Measurements from ENCODE around the gene ZGPAT.

Gene ZGPAT

GRCh38 chr20:63749597-63750508 is 42.0 kb downstream of the ZGPAT start:
- Histone ChIP-seq H3K9me3 (ENCODE audit: control insufficient read depth, insufficient read depth, low read length) (no peaks in the 10 kb centered on the region), H3K27ac (ENCODE audit: low read depth, low read length) (no peak overlapping the region), H3K27me3 (ENCODE audit: control insufficient read depth, insufficient read depth, low read length) (no peaks in the 10 kb centered on the region), H3K36me3 (ENCODE audit: control insufficient read depth, insufficient read depth, low read length) (no peaks in the 10 kb centered on the region), H3K4me1 (ENCODE audit: control insufficient read depth, insufficient read depth, low read length) (peaks cover 3% of the 10 kb centered on the region; the same call in 1 of the 2 replicates), H3K9ac (ENCODE audit: low read depth, low read length) (no peak overlapping the region), H3K4me3 (ENCODE audit: low read depth, low read length) (no peak overlapping the region)

GRCh38 chr20:63750807-63751470 is 43.1 kb downstream of the ZGPAT start:
- Histone ChIP-seq H3K9ac (ENCODE audit: low read depth, low read length) (no peak overlapping the region), H3K27ac (ENCODE audit: low read depth, low read length) (peak overlapping the region; percentile 26), H3K4me3 (ENCODE audit: low read depth, low read length) (no peak overlapping the region), H3K36me3 (ENCODE audit: control insufficient read depth, insufficient read depth, low read length) (no peaks in the 10 kb centered on the region), H3K4me1 (ENCODE audit: control insufficient read depth, insufficient read depth, low read length) (peaks cover 3% of the 10 kb centered on the region; the same call in 1 of the 2 replicates), H3K27me3 (ENCODE audit: control insufficient read depth, insufficient read depth, low read length) (no peaks in the 10 kb centered on the region), H3K9me3 (ENCODE audit: control insufficient read depth, insufficient read depth, low read length) (no peaks in the 10 kb centered on the region)

GRCh38 chr20:63751471-63752271 is 43.8 kb downstream of the ZGPAT start:
- Histone ChIP-seq H3K36me3 (ENCODE audit: control insufficient read depth, insufficient read depth, low read length) (no peaks in the 10 kb centered on the region), H3K9ac (ENCODE audit: low read depth, low read length) (no peak overlapping the region), H3K4me3 (ENCODE audit: low read depth, low read length) (no peak overlapping the region), H3K9me3 (ENCODE audit: control insufficient read depth, insufficient read depth, low read length) (no peaks in the 10 kb centered on the region), H3K4me1 (ENCODE audit: control insufficient read depth, insufficient read depth, low read length) (peaks cover 3% of the 10 kb centered on the region; the same call in 1 of the 2 replicates), H3K27ac (ENCODE audit: low read depth, low read length) (peak overlapping the region; percentile 26), H3K27me3 (ENCODE audit: control insufficient read depth, insufficient read depth, low read length) (no peaks in the 10 kb centered on the region)

- no peaks in the 10 kb centered on the region for H3K36me3 ChIP-seq (ENCODE audit: control insufficient read depth, insufficient read depth, low read length)
- H3K4me3 ChIP-seq (ENCODE audit: low read depth, low read length), result no peak overlapping the region
- no peaks in the 10 kb centered on the region for H3K27me3 ChIP-seq (ENCODE audit: control insufficient read depth, insufficient read depth, low read length)
- H3K4me1 ChIP-seq (ENCODE audit: control insufficient read depth, insufficient read depth, low read length), result peaks cover 3% of the 10 kb centered on the region; the same call in 1 of the 2 replicates
- no peaks in the 10 kb centered on the region for H3K9me3 ChIP-seq (ENCODE audit: control insufficient read depth, insufficient read depth, low read length)
- H3K27ac ChIP-seq (ENCODE audit: low read depth, low read length), result no peak overlapping the region
- H3K9ac ChIP-seq (ENCODE audit: low read depth, low read length), result no peak overlapping the region
These were observed 44.7 kb downstream of the ZGPAT start for GRCh38 chr20:63752411-63753101.

GRCh38 chr20:63753381-63753780 is 45.5 kb downstream of the ZGPAT start:
- Histone ChIP-seq H3K9me3 (ENCODE audit: control insufficient read depth, insufficient read depth, low read length) (no peaks in the 10 kb centered on the region), H3K27me3 (ENCODE audit: control insufficient read depth, insufficient read depth, low read length) (no peaks in the 10 kb centered on the region), H3K4me3 (ENCODE audit: low read depth, low read length) (no peak overlapping the region), H3K36me3 (ENCODE audit: control insufficient read depth, insufficient read depth, low read length) (no peaks in the 10 kb centered on the region), H3K27ac (ENCODE audit: low read depth, low read length) (no peak overlapping the region), H3K4me1 (ENCODE audit: control insufficient read depth, insufficient read depth, low read length) (peaks cover 3% of the 10 kb centered on the region; the same call in 1 of the 2 replicates), H3K9ac (ENCODE audit: low read depth, low read length) (no peak overlapping the region)

DNA sequence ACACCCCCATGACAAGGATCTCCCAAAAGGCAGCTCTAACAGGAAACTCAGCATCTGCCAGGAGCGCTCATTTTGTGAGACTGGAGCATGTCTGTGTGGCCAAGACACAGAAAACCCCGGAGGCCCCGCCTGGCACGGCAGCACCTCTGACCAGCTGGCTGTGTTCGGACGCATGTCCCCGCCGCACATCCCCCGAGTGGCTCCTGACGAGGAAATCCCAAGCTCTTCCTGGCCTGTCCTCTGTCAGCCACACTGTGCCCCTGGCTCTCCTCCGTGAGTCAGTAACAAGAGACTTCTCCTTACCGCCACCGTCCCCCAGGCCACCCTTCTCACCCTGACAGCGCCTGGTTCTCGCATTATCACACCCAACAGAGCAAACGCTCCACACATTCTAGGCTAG is 46.2 kb downstream of the ZGPAT start:
- no peak overlapping the region for H3K27ac ChIP-seq (ENCODE audit: low read depth, low read length)
- no peak overlapping the region for H3K4me3 ChIP-seq (ENCODE audit: low read depth, low read length)
- no peak overlapping the region for H3K9ac ChIP-seq (ENCODE audit: low read depth, low read length)
- no peaks in the 10 kb centered on the region for H3K9me3 ChIP-seq (ENCODE audit: control insufficient read depth, insufficient read depth, low read length)
- H3K4me1 ChIP-seq (ENCODE audit: control insufficient read depth, insufficient read depth, low read length), result peaks cover 3% of the 10 kb centered on the region; the same call in 1 of the 2 replicates
- no peaks in the 10 kb centered on the region for H3K36me3 ChIP-seq (ENCODE audit: control insufficient read depth, insufficient read depth, low read length)
- H3K27me3 ChIP-seq (ENCODE audit: control insufficient read depth, insufficient read depth, low read length), result no peaks in the 10 kb centered on the region

GRCh38 chr20:63755933-63756647 is 48.3 kb downstream of the ZGPAT start:
- Histone ChIP-seq H3K4me1 (ENCODE audit: control insufficient read depth, insufficient read depth, low read length) (peaks cover 2% of the 10 kb centered on the region; the same call in 1 of the 2 replicates), H3K27me3 (ENCODE audit: control insufficient read depth, insufficient read depth, low read length) (no peaks in the 10 kb centered on the region), H3K9ac (ENCODE audit: low read depth, low read length) (no peak overlapping the region), H3K27ac (ENCODE audit: low read depth, low read length) (no peak overlapping the region), H3K9me3 (ENCODE audit: control insufficient read depth, insufficient read depth, low read length) (no peaks in the 10 kb centered on the region), H3K4me3 (ENCODE audit: low read depth, low read length) (no peak overlapping the region), H3K36me3 (ENCODE audit: control insufficient read depth, insufficient read depth, low read length) (no peaks in the 10 kb centered on the region)

DNA sequence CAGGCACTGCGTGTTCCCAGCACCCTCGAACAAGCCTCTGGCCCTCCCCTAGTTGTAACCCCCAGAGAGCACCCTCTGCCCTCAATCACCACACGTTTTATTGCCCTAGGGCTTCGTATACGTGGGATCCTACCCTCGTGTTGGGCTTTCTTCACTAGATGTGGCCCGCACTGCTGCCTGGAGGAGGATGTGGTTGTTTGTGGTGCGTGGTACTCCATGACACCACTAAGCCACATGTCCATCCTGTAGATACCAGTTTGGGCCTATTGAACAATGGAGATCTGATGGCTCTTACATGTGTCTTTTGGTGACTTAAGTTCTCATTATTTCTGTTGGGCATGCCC is 48.8 kb downstream of the ZGPAT start:
- Histone ChIP-seq H3K9ac (ENCODE audit: low read depth, low read length) (no peak overlapping the region), H3K9me3 (ENCODE audit: control insufficient read depth, insufficient read depth, low read length) (no peaks in the 10 kb centered on the region), H3K27me3 (ENCODE audit: control insufficient read depth, insufficient read depth, low read length) (no peaks in the 10 kb centered on the region), H3K4me3 (ENCODE audit: low read depth, low read length) (no peak overlapping the region), H3K27ac (ENCODE audit: low read depth, low read length) (no peak overlapping the region), H3K36me3 (ENCODE audit: control insufficient read depth, insufficient read depth, low read length) (no peaks in the 10 kb centered on the region), H3K4me1 (ENCODE audit: control insufficient read depth, insufficient read depth, low read length) (no peaks in the 10 kb centered on the region)

DNA sequence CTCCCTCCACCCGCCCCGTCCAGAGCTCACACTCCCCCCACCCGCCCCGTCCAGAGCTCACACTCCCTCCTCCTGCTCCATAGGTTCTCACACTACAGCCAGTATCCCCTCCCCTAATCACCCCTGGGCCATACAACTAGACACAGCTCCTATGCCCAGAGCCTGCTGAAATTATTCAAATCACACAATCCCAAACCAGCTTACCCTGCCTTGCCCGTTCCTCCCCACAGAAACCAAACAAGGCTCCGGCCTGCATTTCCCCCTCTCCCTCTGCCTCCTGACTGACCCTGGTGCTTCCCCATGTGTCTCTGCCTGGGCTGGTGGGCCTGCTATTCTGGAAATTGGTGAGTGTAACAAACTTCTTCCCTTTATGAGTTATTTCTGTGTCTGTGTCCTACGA is 50.3 kb downstream of the ZGPAT start:
- Histone ChIP-seq H3K9ac (ENCODE audit: low read depth, low read length) (no peak overlapping the region), H3K27ac (ENCODE audit: low read depth, low read length) (no peak overlapping the region), H3K27me3 (ENCODE audit: control insufficient read depth, insufficient read depth, low read length) (no peaks in the 10 kb centered on the region), H3K4me3 (ENCODE audit: low read depth, low read length) (no peak overlapping the region), H3K36me3 (ENCODE audit: control insufficient read depth, insufficient read depth, low read length) (no peaks in the 10 kb centered on the region), H3K9me3 (ENCODE audit: control insufficient read depth, insufficient read depth, low read length) (no peaks in the 10 kb centered on the region), H3K4me1 (ENCODE audit: control insufficient read depth, insufficient read depth, low read length) (no peaks in the 10 kb centered on the region)

GRCh38 chr20:63759377-63759901 is 51.6 kb downstream of the ZGPAT start:
- Histone ChIP-seq H3K4me3 (ENCODE audit: low read depth, low read length) (no peak overlapping the region), H3K9ac (ENCODE audit: low read depth, low read length) (no peak overlapping the region), H3K9me3 (ENCODE audit: control insufficient read depth, insufficient read depth, low read length) (no peaks in the 10 kb centered on the region), H3K27ac (ENCODE audit: low read depth, low read length) (no peak overlapping the region), H3K36me3 (ENCODE audit: control insufficient read depth, insufficient read depth, low read length) (no peaks in the 10 kb centered on the region), H3K4me1 (ENCODE audit: control insufficient read depth, insufficient read depth, low read length) (no peaks in the 10 kb centered on the region), H3K27me3 (ENCODE audit: control insufficient read depth, insufficient read depth, low read length) (no peaks in the 10 kb centered on the region)

Measured in HUES48 (cell line).